ENCODE results near the gene FRAT1.

DNA sequence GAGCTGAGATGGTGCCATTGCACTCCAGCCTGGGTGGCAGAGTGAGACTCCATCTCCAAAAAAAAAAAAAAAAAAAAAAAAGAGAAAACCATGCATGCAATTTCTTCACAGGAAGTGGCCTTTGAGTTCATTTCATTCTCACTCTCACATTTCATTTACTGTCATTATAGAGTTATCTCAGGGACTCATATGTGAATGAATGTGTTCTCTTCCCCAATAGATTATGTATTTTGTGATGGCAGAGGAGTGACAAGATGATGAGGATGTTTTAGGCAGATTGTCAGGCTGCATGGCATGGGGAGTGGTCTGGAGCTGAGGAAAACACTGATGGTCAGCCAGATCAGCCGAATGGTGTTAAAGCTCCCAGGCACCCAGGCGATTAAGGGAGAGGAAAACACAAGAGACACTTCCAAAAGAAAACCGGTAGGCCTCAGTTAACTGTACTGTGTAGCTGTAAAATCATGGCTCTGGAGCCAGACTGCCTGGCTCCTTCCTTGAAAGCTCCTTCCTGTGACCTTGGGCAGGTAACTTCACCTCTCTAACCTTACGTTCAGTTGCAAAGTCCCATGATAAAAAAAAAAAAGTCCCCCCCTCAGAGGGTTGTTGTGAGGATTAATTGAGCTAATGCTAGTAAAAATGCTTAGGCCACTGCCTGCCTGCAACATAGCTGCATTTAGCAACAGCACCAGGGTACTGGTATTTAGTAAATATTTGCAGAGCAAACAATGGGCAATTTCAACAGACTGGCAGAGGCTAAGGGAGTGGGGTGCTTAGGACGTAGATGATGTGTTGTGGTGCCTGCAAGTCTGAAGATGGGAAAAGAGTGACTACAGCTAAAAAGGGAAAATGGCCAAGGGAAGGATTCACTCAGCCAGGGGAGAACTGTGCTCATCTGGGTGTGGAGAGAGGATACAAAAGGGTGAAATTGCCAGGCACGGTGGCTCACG is 8.6 kb downstream of the FRAT1 start:
- TF ChIP-seq, protein P1, sequence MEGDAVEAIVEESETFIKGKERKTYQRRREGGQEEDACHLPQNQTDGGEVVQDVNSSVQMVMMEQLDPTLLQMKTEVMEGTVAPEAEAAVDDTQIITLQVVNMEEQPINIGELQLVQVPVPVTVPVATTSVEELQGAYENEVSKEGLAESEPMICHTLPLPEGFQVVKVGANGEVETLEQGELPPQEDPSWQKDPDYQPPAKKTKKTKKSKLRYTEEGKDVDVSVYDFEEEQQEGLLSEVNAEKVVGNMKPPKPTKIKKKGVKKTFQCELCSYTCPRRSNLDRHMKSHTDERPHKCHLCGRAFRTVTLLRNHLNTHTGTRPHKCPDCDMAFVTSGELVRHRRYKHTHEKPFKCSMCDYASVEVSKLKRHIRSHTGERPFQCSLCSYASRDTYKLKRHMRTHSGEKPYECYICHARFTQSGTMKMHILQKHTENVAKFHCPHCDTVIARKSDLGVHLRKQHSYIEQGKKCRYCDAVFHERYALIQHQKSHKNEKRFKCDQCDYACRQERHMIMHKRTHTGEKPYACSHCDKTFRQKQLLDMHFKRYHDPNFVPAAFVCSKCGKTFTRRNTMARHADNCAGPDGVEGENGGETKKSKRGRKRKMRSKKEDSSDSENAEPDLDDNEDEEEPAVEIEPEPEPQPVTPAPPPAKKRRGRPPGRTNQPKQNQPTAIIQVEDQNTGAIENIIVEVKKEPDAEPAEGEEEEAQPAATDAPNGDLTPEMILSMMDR (IDR thresholded peaks at IDR 0.05): no peak
- no peak for TF ChIP-seq POLR2A (IDR thresholded peaks at IDR 0.05)
